ENCODE data around the gene MSI2.

GRCh38 chr17:57544834-57545463 lies 288.6 kb downstream of the MSI2 start:
- TF ChIP-seq CTCF (conservative IDR thresholded peaks at IDR 0.05; ENCODE audit: low read length) (no peak), EZH2phosphoT487 (IDR thresholded peaks at IDR 0.05; ENCODE audit: borderline replicate concordance, low read depth, low read length) (no peak)
